ENCODE data around the gene SMAD1.
"Not testable (repeated sequence)": the region's sequence is repeated elsewhere in the genome, so short reads cannot be mapped to it uniquely, and the experiment has no call there.

SMAD1 gene

GRCh38 chr4:145564540-145564939 is 82.9 kb downstream of the SMAD1 start:
- no peaks in the 10 kb centered on the region for H3K27me3 ChIP-seq (ENCODE audit: insufficient read depth, poor library complexity, severe bottlenecking)
- no peak overlapping the region for H3K4me3 ChIP-seq (ENCODE audit: severe bottlenecking)
- no peaks in the 10 kb centered on the region for H3K4me1 ChIP-seq (ENCODE audit: insufficient read depth, poor library complexity, severe bottlenecking)
- H3K27ac ChIP-seq (ENCODE audit: poor library complexity, severe bottlenecking) = no peak overlapping the region
- no peaks in the 10 kb centered on the region for H3K9me3 ChIP-seq (ENCODE audit: severe bottlenecking)
- DNase-seq (ENCODE audit: low spot score) (no peak), ATAC-seq (ENCODE audit: low read depth) (no peak)
- TF ChIP-seq CTCF (IDR thresholded peaks at IDR 0.05; ENCODE audit: poor library complexity, severe bottlenecking) = no peak
- H3K36me3 ChIP-seq (ENCODE audit: low read depth) = peaks cover 1% of the 10 kb centered on the region

- H3K27ac ChIP-seq (ENCODE audit: poor library complexity, severe bottlenecking) = no peak overlapping the region
- ATAC-seq (ENCODE audit: low read depth) = no peak
- no peaks in the 10 kb centered on the region for H3K36me3 ChIP-seq (ENCODE audit: low read depth)
- H3K27me3 ChIP-seq (ENCODE audit: insufficient read depth, poor library complexity, severe bottlenecking) = no peaks in the 10 kb centered on the region
- H3K9me3 ChIP-seq (ENCODE audit: severe bottlenecking) = no peaks in the 10 kb centered on the region
- DNase-seq (ENCODE audit: low spot score) = no peak
- H3K4me1 ChIP-seq (ENCODE audit: insufficient read depth, poor library complexity, severe bottlenecking) = no peaks in the 10 kb centered on the region
- no peak for TF ChIP-seq CTCF (IDR thresholded peaks at IDR 0.05; ENCODE audit: poor library complexity, severe bottlenecking)
- no peak overlapping the region for H3K4me3 ChIP-seq (ENCODE audit: severe bottlenecking)
Measured at GRCh38 chr4:145565328-145565727, 83.7 kb downstream of the SMAD1 start.

GRCh38 chr4:145566086-145566708 is 84.5 kb downstream of the SMAD1 start:
- DNase-seq (ENCODE audit: low spot score) = no peak
- Histone ChIP-seq H3K36me3 (ENCODE audit: low read depth) (no peaks in the 10 kb centered on the region), H3K4me1 (ENCODE audit: insufficient read depth, poor library complexity, severe bottlenecking) (no peaks in the 10 kb centered on the region), H3K4me3 (ENCODE audit: severe bottlenecking) (no peak overlapping the region), H3K9me3 (ENCODE audit: severe bottlenecking) (no peaks in the 10 kb centered on the region), H3K27me3 (ENCODE audit: insufficient read depth, poor library complexity, severe bottlenecking) (no peaks in the 10 kb centered on the region), H3K27ac (ENCODE audit: poor library complexity, severe bottlenecking) (no peak overlapping the region)
- no peak for ATAC-seq (ENCODE audit: low read depth)
- no peak for TF ChIP-seq CTCF (IDR thresholded peaks at IDR 0.05; ENCODE audit: poor library complexity, severe bottlenecking)

GRCh38 chr4:145566768-145567167 is 85.1 kb downstream of the SMAD1 start:
- Histone ChIP-seq H3K36me3 (ENCODE audit: low read depth) (no peaks in the 10 kb centered on the region), H3K27me3 (ENCODE audit: insufficient read depth, poor library complexity, severe bottlenecking) (no peaks in the 10 kb centered on the region), H3K9me3 (ENCODE audit: severe bottlenecking) (no peaks in the 10 kb centered on the region), H3K27ac (ENCODE audit: poor library complexity, severe bottlenecking) (no peak overlapping the region), H3K4me1 (ENCODE audit: insufficient read depth, poor library complexity, severe bottlenecking) (no peaks in the 10 kb centered on the region), H3K4me3 (ENCODE audit: severe bottlenecking) (no peak overlapping the region)
- ATAC-seq (ENCODE audit: low read depth) (no peak), DNase-seq (ENCODE audit: low spot score) (no peak)
- no peak for TF ChIP-seq CTCF (IDR thresholded peaks at IDR 0.05; ENCODE audit: poor library complexity, severe bottlenecking)

GRCh38 chr4:145567516-145567915 is 85.9 kb downstream of the SMAD1 start:
- no peak for DNase-seq (ENCODE audit: low spot score)
- Histone ChIP-seq H3K4me1 (ENCODE audit: insufficient read depth, poor library complexity, severe bottlenecking) (no peaks in the 10 kb centered on the region), H3K9me3 (ENCODE audit: severe bottlenecking) (no peaks in the 10 kb centered on the region), H3K27ac (ENCODE audit: poor library complexity, severe bottlenecking) (no peak overlapping the region), H3K4me3 (ENCODE audit: severe bottlenecking) (no peak overlapping the region), H3K27me3 (ENCODE audit: insufficient read depth, poor library complexity, severe bottlenecking) (no peaks in the 10 kb centered on the region), H3K36me3 (ENCODE audit: low read depth) (no peaks in the 10 kb centered on the region)
- TF ChIP-seq CTCF (IDR thresholded peaks at IDR 0.05; ENCODE audit: poor library complexity, severe bottlenecking) = no peak
- no peak for ATAC-seq (ENCODE audit: low read depth)

- not testable (repeated sequence) for H3K27me3 ChIP-seq (ENCODE audit: insufficient read depth, poor library complexity, severe bottlenecking); DNase-seq (ENCODE audit: low spot score); H3K27ac ChIP-seq (ENCODE audit: poor library complexity, severe bottlenecking); H3K4me1 ChIP-seq (ENCODE audit: insufficient read depth, poor library complexity, severe bottlenecking); H3K4me3 ChIP-seq (ENCODE audit: severe bottlenecking); H3K9me3 ChIP-seq (ENCODE audit: severe bottlenecking); H3K36me3 ChIP-seq (ENCODE audit: low read depth); ATAC-seq (ENCODE audit: low read depth)
Measured at GRCh38 chr4:145574546-145574945, 92.9 kb downstream of the SMAD1 start.
